Tibial nerve (tissue), 4 donors: ENCODE measurements around the gene GSE1. TPM values are rescaled to one million over a fixed set of nuclear protein-coding genes. Genes with fewer than 3 reads are reported as not detected.

Experiments used
- DNase-seq, 2 donors: peaks; one replicate each; pipeline ENCODE4 v3.0.0-alpha.2; 2019; ENCODE audit warnings: low spot score in 2 of 2
- H3K27ac ChIP-seq, 4 donors: fragments of 200-600 bp; sonication (generic) in 3 of 4; one replicate each; pipeline ENCODE4 v1.5.1; 2017 to 2019; ENCODE audit warnings: mild to moderate bottlenecking in 1 of 4
- H3K27me3 ChIP-seq, 2 donors: fragments of 200-600 bp; sonication (generic) in 1 of 2; one replicate each; pipeline versions ENCODE4 v1.5.1 to v1.6.0; 2017 to 2019
- H3K36me3 ChIP-seq, 3 donors: fragments of 200-600 bp; sonication (generic); one replicate each; pipeline ENCODE4 v1.5.1; 2018 to 2019
- H3K4me1 ChIP-seq, 4 donors: fragments of 200-600 bp; sonication (generic) in 3 of 4; one replicate each; pipeline ENCODE4 v1.5.1; 2017 to 2019
- H3K4me3 ChIP-seq, 4 donors: fragments of 200-600 bp; sonication (generic) in 3 of 4; one replicate each; pipeline ENCODE4 v1.5.1; 2017 to 2019; ENCODE audit warnings: mild to moderate bottlenecking in 1 of 4, moderate library complexity in 1 of 4
- H3K9me3 ChIP-seq, 4 donors: fragments of 200-600 bp; sonication (generic) in 3 of 4; one replicate each; pipeline ENCODE4 v1.5.1; 2017 to 2019
- CTCF ChIP-seq, 5 experiments: fragments of 200-600 bp in 3 of 5; fragments of 450-650 bp in 2 of 5; sonication (generic) in 3 of 5; IDR thresholded peaks; one replicate each; pipeline ENCODE4 v1.5.1; 2016 to 2019; ENCODE audit warnings: antibody characterized with exemption in 5 of 5, mild to moderate bottlenecking in 3 of 5, moderate library complexity in 2 of 5
- EP300 ChIP-seq, 2 donors: sonication (generic); formaldehyde crosslinking; IDR thresholded peaks; one replicate each; pipeline ENCODE4 v1.6.1; 2017; ENCODE audit warnings: antibody characterized with exemption in 2 of 2, mild to moderate bottlenecking in 1 of 2
- POLR2A ChIP-seq, 2 donors: fragments of 450-650 bp; IDR thresholded peaks; one replicate each; pipeline ENCODE4 v1.6.1; 2017; ENCODE audit warnings: antibody characterized with exemption in 2 of 2, mild to moderate bottlenecking in 2 of 2, moderate library complexity in 2 of 2
- WGBS, 2 donors: methylation state at CpG; one replicate each; pipeline ENCODE4 v1.1.5; 2018; 5-methylcytosine and 5-hydroxymethylcytosine counted together
- total RNA-seq, 4 donors: library from RNA; depleted of rRNA; stranded (reverse); fragments of >200 nt; gene quantifications; one replicate each; pipeline ENCODE4 v1.1.0, GENCODE V29; 2016

GSE1 gene
- total RNA-seq, 4 donors from 2014 or later = 65.1 to 147 (median 83.5) TPM

DNA sequence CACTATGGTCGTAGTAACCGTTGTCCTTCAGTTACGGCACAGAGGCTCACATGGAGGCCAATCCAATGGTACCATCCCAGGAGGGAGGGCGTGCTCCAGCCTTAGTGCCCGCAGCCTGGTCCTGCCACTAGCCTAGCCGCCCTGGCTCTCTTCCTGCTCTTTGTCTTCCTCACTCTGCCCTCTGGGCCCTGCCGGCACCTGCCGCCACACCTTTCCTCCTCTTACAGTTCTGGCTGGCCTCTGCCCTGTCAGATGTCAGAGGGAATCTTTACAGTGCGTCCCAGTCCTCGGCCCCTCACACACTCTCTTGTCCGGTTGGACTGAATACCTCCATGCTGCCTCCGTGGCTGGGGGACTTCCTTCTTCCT lies 52.2 kb downstream of the GSE1 start:
- 84 to 89% methylated on average over 12 of the region's 12 CpGs for WGBS, 2 donors
- Histone ChIP-seq H3K4me3 (no peak overlapping the region), H3K9me3 (no peaks in the 10 kb centered on the region), H3K4me1 (no peaks in the 10 kb centered on the region), H3K27ac (no peak overlapping the region), H3K36me3 (peaks cover 3 to 98% (median 63%) of the 10 kb centered on the region in 3 donors), H3K27me3 (no peaks in the 10 kb centered on the region)
- no peak for TF ChIP-seq POLR2A (IDR thresholded peaks at IDR 0.05)
- TF ChIP-seq CTCF (IDR thresholded peaks at IDR 0.05) = no peak
- TF ChIP-seq EP300 (IDR thresholded peaks at IDR 0.05) = no peak
- no peak for DNase-seq

DNA sequence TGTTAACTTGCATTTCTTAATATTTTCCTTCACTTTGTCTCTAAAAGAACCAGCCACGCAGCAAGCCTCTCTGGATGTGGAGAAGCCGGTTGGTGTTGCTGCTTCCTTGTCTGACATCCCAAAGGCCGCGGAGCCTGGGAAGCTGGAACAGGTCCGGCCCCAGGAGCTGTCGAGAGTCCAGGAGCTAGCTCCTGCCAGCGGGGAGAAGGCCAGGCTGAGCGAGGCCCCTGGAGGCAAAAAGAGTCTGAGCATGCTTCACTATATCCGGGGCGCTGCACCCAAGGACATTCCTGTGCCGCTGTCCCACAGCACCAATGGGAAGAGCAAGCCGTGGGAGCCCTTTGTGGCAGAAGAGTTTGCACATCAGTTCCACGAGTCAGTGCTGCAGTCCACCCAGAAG lies 52.8 kb downstream of the GSE1 start:
- H3K27ac ChIP-seq = no peak overlapping the region
- no peak overlapping the region for H3K4me3 ChIP-seq
- H3K4me1 ChIP-seq = no peaks in the 10 kb centered on the region
- no peaks in the 10 kb centered on the region for H3K9me3 ChIP-seq
- H3K36me3 ChIP-seq = peaks cover 3 to 98% (median 63%) of the 10 kb centered on the region in 3 donors
- no peaks in the 10 kb centered on the region for H3K27me3 ChIP-seq
- no peak for DNase-seq
- TF ChIP-seq CTCF (IDR thresholded peaks at IDR 0.05) (no peak), EP300 (IDR thresholded peaks at IDR 0.05) (no peak), POLR2A (IDR thresholded peaks at IDR 0.05) (no peak)
- WGBS, 2 donors = 91 to 94% methylated on average over 13 of the region's 13 CpGs

GRCh38 chr16:85667261-85667660 lies 54.1 kb downstream of the GSE1 start:
- Histone ChIP-seq H3K27me3 (no peaks in the 10 kb centered on the region), H3K4me3 (no peak overlapping the region), H3K27ac (no peak overlapping the region), H3K4me1 (no peaks in the 10 kb centered on the region), H3K9me3 (no peaks in the 10 kb centered on the region), H3K36me3 (peaks cover 3 to 97% (median 60%) of the 10 kb centered on the region in 3 donors)
- TF ChIP-seq CTCF (IDR thresholded peaks at IDR 0.05) (no peak), POLR2A (IDR thresholded peaks at IDR 0.05) (no peak)
- no peak for DNase-seq
- 91 to 94% methylated on average over 9 of the region's 9 CpGs for WGBS, 2 donors

DNA sequence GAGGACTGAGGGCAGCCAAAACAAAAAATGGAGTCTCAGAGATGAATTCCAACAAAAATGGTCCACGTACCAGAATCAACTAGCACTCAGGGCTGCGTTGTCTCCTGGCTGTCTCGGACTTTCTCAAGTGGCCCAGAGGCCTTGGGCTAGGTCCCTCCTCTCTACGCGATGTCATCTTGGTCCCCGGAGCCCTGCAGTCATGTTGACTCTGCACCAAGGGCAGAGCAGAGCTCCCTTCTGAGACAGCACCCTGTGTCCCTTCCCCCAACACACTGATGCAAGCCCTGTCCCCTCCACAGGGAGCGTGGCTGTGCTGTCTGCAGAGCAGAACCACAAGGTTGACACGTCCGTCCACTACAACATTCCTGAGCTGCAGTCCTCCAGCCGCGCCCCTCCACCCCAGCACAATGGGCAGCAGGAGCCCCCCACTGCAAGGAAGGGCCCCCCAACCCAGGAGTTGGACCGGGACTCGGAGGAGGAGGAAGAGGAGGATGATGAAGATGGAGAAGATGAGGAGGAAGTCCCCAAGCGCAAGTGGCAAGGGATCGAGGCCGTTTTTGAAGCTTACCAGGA lies 54.8 kb downstream of the GSE1 start:
- Histone ChIP-seq H3K4me3 (no peak overlapping the region), H3K36me3 (peaks cover 3 to 97% (median 54%) of the 10 kb centered on the region in 3 donors), H3K27me3 (no peaks in the 10 kb centered on the region), H3K4me1 (no peaks in the 10 kb centered on the region), H3K9me3 (no peaks in the 10 kb centered on the region), H3K27ac (no peak overlapping the region)
- DNase-seq = no peak
- TF ChIP-seq POLR2A (IDR thresholded peaks at IDR 0.05) = no peak
- TF ChIP-seq EP300 (IDR thresholded peaks at IDR 0.05) = no peak
- TF ChIP-seq CTCF (IDR thresholded peaks at IDR 0.05) = no peak
- 87 to 91% methylated on average over 16 of the region's 16 CpGs for WGBS, 2 donors

GRCh38 chr16:85668676-85669424 lies 55.7 kb downstream of the GSE1 start:
- TF ChIP-seq EP300 (IDR thresholded peaks at IDR 0.05) (no peak), CTCF (IDR thresholded peaks at IDR 0.05) (no peak), POLR2A (IDR thresholded peaks at IDR 0.05) (no peak)
- peaks cover 2 to 90% (median 45%) of the 10 kb centered on the region in 3 donors for H3K36me3 ChIP-seq
- DNase-seq = no peak
- H3K27me3 ChIP-seq = no peaks in the 10 kb centered on the region
- H3K9me3 ChIP-seq = no peaks in the 10 kb centered on the region
- no peak overlapping the region for H3K27ac ChIP-seq
- 93 to 96% methylated on average over 9 to 10 of the region's 10 CpGs for WGBS, 2 donors
- H3K4me1 ChIP-seq = peaks cover 0 to 8% (median 3%) of the 10 kb centered on the region in 4 donors
- no peak overlapping the region for H3K4me3 ChIP-seq
